NOMO-1 treated with dmso at 0.1 percent for 144 hours (cell line): ENCODE measurements around the gene NT5C2.

Experiments
- DNase-seq: peaks from one replicate; lab custom pipeline; 2025; ENCODE audit not compliant: unreplicated experiment; lab: John Stamatoyannopoulos, UW

Gene NT5C2

DNA sequence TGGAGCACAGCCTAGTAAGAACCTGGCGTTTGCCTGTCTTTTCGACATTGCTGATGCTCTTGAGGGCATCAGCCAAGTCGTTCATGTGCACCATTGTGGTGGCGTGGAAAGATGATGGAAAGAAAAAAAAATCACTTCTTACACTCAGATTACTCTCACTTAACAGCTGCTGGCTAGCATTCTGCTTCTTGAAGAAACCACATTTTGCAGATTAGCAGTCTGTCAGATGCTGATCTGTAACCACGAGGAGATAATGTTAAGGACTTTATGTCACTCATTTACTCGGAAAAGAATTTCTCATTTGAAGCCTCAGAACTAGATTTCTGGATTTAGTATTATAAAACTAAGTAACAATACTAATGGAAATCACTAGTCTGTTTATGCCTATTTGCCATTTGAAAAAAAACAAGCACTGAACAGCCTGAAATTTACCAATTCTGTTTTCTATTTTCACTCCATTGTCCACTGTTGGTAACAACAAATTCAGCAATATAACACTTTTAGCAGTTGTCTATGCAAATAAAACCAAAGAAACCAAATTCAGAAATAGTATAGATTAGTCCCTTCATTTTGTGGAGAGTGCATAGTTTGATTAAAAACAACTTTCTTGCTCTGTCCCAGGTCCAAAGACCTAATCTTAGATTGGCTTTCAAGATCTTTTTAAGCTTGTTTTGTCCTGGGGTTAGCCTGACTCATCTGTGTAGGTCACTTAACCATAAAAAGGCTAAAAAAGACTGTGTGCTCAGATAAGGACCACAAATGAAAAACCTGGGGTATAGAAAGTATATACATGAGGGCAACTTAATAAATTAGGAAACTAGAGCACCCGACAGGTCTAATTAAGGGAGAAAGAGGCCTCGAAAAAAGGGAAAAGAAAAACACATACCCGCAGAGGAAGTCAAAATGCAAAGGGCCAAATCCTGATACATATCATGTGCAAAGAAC, 67.5 kb downstream of the NT5C2 start:
- DNase-seq, result no peak

GRCh38 chr10:103124420-103125096, 68.5 kb downstream of the NT5C2 start:
- DNase-seq, result no peak

- DNase-seq, result no peak
These were observed 69.6 kb downstream of the NT5C2 start for GRCh38 chr10:103123282-103124024.

GRCh38 chr10:103120977-103121735, 71.9 kb downstream of the NT5C2 start:
- no peak for DNase-seq

DNA sequence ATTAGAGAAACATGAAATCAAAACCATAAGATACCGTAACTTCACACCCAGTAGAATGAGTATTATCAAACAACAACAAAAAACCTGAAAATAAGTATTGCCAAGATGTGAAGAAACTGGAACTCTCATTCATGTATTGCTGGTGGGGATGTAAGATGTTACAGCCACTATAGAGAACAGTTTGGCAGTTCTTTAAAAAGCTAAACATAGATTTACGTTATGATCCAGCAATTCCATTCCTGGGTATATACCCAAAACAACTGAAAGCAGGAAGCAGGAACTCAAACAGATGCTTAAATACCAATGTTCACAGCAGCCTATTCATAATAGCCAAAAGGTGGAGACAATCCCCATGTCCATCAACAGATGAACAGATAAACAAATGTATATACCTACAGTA, 72.5 kb downstream of the NT5C2 start:
- DNase-seq, result no peak

DNA sequence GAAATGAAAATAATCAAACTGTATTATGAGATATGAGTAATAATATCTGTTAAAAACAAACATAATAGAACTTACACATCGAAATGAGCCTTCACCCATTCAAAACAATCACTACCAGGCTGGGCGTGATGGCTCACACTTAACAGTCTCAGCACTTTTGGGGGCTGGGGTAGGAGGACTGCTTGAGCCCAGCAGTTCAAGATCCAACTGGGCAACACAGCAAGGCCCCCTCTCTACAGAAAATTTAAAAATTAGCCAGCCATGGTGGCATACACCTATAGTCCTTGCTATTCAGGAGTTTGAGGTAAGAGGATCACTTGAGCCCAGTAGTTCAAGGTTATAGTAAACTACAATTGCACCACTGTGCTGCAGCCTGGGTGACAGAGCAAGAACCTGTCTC, 75.8 kb downstream of the NT5C2 start:
- no peak for DNase-seq

DNA sequence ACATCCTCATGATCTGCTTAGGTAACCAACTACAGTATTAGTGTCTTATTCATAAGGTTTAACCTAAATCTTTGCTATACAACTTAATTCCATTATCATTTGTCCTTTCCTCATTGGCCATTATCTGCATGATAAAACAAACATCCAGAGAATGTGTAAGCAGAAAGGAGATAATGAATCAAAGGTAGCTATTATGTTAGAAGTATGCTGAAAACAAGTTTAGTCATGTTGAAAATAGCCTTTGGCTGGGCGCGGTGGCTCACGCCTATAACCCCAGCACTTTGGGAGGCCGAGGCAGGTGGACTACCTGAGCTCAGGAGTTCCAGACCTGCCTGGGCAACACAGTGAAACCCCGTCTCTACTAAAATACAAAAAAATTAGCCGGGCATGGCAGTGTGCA, 78.2 kb downstream of the NT5C2 start:
- DNase-seq, result no peak

DNA sequence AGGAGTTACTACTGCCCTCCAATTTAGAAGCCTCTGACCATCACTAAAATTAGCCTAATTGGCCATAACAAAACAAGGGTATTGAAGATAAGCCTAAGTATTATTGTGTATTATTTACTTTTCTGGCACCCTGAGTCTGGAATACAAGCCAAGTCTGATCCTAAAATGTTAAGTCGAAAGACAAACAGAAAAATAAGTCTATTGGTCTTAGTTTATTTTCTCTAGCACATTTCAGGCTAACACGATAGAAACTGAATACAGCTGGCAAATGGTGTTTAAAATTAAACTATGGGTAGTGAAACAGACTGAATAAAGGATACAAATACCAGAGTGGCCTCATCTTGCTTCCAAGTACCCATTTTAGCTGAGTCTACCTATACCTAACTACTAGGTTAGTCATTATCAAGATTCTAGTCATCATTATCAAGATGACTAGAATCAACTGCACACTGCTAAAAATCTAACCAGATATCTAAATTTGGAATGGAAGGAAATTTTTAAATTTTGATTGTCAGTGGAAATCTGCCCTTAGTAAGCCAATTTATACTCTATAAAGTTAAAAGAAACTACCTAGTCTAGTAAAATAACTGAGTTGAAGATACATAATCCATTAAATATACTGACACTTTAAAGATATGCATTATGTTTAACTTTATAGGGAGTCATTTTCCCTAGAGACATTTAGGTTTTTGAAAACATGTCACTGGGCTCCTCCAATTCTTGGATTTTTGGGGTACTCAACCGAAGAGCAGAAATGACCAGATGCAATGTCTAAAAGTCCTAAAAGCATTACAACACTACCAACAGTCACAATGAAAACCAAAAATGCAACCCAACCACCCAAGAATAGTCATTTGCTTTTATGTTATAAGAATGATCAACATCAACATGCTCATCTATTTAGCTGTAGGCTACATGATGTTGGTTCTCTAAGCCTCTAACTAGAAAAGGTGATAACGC, 80.9 kb downstream of the NT5C2 start:
- no peak for DNase-seq

GRCh38 chr10:103111031-103111917, 81.8 kb downstream of the NT5C2 start:
- DNase-seq, result no peak

DNA sequence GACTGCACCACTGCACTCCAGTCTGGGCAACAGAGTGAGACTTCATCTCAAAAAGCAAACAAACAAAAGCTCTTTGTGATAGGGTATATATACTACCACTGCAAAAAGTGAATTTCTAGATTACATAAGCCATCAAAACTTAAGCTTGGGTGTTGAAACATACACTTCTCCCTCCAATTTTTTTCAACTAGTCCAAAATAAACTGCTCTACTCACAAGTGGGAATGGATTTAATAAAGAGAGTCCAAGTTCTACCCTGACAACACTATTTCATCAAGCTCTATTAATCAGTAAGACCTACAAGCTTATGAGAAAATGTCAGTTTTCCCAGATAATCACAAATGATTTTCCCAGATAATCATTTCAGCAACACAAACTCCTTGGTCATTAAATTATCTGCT, 82.7 kb downstream of the NT5C2 start:
- no peak for DNase-seq

DNA sequence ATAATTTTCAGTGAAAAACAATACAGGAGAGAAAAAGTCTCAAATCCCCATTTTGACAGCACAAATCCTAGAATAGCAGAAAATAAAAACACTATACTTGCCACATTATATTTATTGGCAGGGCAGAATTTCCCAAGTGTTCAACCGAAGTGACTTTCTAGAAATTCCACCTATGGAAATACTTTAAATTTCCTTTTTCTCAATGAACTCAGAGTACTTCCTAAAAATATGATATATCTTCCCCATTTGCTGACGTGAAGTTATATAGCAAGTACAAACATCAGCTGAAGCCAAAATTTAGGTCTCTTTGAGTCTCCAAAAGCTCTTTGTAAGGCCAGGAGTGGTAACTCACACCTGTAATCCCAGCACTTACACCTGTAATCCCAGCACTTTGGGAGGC, 83.3 kb downstream of the NT5C2 start:
- DNase-seq, result no peak

- DNase-seq, result no peak
These were observed 86.5 kb downstream of the NT5C2 start for GRCh38 chr10:103106539-103106938.

GRCh38 chr10:103105462-103105861, 87.6 kb downstream of the NT5C2 start:
- no peak for DNase-seq

- DNase-seq, result no peak
These were observed 88.4 kb downstream of the NT5C2 start for GRCh38 chr10:103104721-103105120.

DNA sequence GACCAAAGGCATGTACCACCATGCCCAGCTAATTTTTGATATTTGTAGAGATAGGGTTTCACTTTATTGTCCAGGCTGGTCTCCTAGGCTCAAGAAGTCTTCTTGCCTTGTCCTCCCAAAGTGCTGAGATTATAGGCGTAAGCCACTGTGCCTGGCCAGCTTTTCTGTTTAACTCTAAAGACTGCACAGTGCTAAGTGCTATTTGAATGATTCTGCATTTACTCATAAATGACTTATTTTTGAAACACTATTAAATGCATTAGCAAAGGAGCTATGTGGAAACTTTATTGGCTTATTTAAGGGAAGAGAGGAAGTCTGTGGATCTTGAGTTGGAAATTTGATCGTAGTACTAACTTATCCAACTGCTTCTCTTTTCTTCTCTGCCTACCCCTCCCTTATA, 89.1 kb downstream of the NT5C2 start:
- DNase-seq, result no peak

GRCh38 chr10:103102195-103102594, 90.9 kb downstream of the NT5C2 start:
- no peak for DNase-seq

DNA sequence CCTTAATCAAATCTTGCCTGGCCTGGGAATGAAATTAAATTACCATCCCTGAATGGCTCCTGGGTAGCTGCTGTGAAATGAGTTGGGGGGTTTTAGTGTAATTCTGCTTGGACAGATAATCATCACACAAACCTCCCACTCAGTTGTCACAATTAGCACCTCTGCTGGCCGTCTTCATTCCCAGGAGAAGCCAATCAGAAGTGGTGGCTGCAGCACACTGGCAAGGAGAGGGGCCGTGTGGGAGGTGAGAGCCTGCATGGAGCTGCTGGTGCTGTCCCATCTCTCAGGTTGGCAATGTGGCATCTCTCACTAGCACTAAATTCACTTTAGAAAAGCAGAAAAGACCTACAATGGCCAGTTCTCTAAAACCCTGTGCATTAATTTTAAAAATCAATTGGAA, 92.5 kb downstream of the NT5C2 start:
- no peak for DNase-seq

- DNase-seq, result no peak
These were observed 94.8 kb downstream of the NT5C2 start for GRCh38 chr10:103098240-103098639.

DNA sequence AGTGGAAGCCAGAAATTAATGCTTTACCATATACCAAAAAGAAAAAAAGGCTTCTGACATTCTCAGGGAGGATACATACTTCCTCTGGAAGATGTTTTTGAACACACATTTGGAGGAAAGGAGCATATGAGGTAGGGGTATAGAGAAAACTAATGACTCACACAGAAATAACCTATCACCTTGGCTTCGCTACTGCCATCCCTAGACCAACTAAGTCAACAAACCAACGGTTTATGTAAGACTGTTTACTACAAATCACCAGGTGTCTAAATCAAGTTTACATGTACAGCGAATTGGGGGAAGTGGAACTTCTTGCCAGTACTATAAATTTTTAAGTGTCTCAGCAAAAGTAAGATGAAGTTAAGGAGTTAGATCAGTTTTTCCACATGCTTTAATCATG, 96.9 kb downstream of the NT5C2 start:
- no peak for DNase-seq
